Measurements from ENCODE around the gene PRAMEF18.
"Not testable (repeated sequence)": the region's sequence is repeated elsewhere in the genome, so short reads cannot be mapped to it uniquely, and the experiment has no call there.

The PRAMEF18 gene

GRCh38 chr1:13231061-13231750 is 5.3 kb upstream of the PRAMEF18 start:
- not testable (repeated sequence) for H3K27ac ChIP-seq (ENCODE audit: poor library complexity, severe bottlenecking); H3K27me3 ChIP-seq (ENCODE audit: insufficient read depth, poor library complexity, severe bottlenecking); H3K4me3 ChIP-seq (ENCODE audit: severe bottlenecking); H3K36me3 ChIP-seq (ENCODE audit: low read depth); H3K9me3 ChIP-seq (ENCODE audit: severe bottlenecking); ATAC-seq (ENCODE audit: low read depth); DNase-seq (ENCODE audit: low spot score); H3K4me1 ChIP-seq (ENCODE audit: insufficient read depth, poor library complexity, severe bottlenecking)

- H3K4me3 ChIP-seq (ENCODE audit: severe bottlenecking); H3K36me3 ChIP-seq (ENCODE audit: low read depth); ATAC-seq (ENCODE audit: low read depth); H3K27ac ChIP-seq (ENCODE audit: poor library complexity, severe bottlenecking); DNase-seq (ENCODE audit: low spot score); H3K27me3 ChIP-seq (ENCODE audit: insufficient read depth, poor library complexity, severe bottlenecking); H3K4me1 ChIP-seq (ENCODE audit: insufficient read depth, poor library complexity, severe bottlenecking); H3K9me3 ChIP-seq (ENCODE audit: severe bottlenecking): not testable (repeated sequence)
These were observed 4.6 kb upstream of the PRAMEF18 start for GRCh38 chr1:13230601-13231000.

DNA sequence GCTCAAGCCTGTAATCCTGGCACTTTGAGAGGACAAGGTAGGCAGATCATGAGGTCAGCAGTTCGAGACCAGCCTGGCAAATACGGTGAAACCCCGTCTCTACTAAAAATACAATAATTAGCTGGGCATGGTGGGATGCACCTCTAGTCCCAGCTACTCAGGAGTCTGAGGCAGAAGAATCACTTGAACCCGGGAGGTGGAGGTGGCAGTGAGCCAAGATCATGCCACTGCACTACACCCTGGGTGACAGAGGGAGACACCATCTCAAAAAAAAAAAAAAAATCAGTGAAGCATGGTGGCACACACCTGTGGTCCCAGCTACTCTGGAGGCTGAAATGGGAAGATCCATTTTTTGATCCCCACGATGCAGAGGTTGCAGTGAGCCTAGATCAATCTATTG is 4.1 kb upstream of the PRAMEF18 start:
- H3K4me1 ChIP-seq (ENCODE audit: insufficient read depth, poor library complexity, severe bottlenecking); H3K36me3 ChIP-seq (ENCODE audit: low read depth); DNase-seq (ENCODE audit: low spot score); H3K27me3 ChIP-seq (ENCODE audit: insufficient read depth, poor library complexity, severe bottlenecking); H3K27ac ChIP-seq (ENCODE audit: poor library complexity, severe bottlenecking); H3K9me3 ChIP-seq (ENCODE audit: severe bottlenecking); ATAC-seq (ENCODE audit: low read depth); H3K4me3 ChIP-seq (ENCODE audit: severe bottlenecking): not testable (repeated sequence)

DNA sequence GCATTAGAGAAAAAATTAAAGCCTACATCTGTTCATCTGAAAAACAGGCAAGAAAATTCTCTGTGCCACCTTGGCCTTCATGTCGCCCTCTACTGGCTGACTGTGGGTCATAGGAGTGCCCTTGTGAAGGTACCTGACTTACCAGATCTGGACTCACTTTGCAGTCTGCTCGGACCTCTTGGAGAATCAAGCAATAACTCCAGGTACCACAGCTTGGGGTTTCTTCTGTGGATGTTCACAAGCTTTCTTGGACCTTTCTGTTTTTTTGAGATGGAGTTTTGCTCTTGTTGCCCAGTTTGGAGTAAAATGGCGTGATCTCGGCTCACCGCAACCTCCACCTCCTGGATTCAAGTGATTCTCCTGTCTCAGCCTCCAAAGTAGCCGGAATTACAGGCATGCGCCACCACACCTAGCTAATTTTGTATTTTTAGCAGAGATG is 2.4 kb upstream of the PRAMEF18 start:
- TF ChIP-seq CTCF (IDR thresholded peaks at IDR 0.05; ENCODE audit: poor library complexity, severe bottlenecking), result peak; percentile 43
- Histone ChIP-seq H3K9me3 (ENCODE audit: severe bottlenecking) (peaks cover under 1% of the 10 kb centered on the region), H3K4me3 (ENCODE audit: severe bottlenecking) (no peak overlapping the region), H3K36me3 (ENCODE audit: low read depth) (no peaks in the 10 kb centered on the region), H3K27ac (ENCODE audit: poor library complexity, severe bottlenecking) (no peak overlapping the region), H3K4me1 (ENCODE audit: insufficient read depth, poor library complexity, severe bottlenecking) (no peaks in the 10 kb centered on the region), H3K27me3 (ENCODE audit: insufficient read depth, poor library complexity, severe bottlenecking) (no peaks in the 10 kb centered on the region)
- no peak for ATAC-seq (ENCODE audit: low read depth)
- no peak for DNase-seq (ENCODE audit: low spot score)

- not testable (repeated sequence) for H3K36me3 ChIP-seq (ENCODE audit: low read depth); H3K9me3 ChIP-seq (ENCODE audit: severe bottlenecking); ATAC-seq (ENCODE audit: low read depth); H3K4me1 ChIP-seq (ENCODE audit: insufficient read depth, poor library complexity, severe bottlenecking); H3K4me3 ChIP-seq (ENCODE audit: severe bottlenecking); DNase-seq (ENCODE audit: low spot score); H3K27ac ChIP-seq (ENCODE audit: poor library complexity, severe bottlenecking); H3K27me3 ChIP-seq (ENCODE audit: insufficient read depth, poor library complexity, severe bottlenecking)
These were observed 1.5 kb upstream of the PRAMEF18 start for GRCh38 chr1:13227271-13228055.

- no peak for DNase-seq (ENCODE audit: low spot score)
- Histone ChIP-seq H3K4me3 (ENCODE audit: severe bottlenecking) (no peak overlapping the region), H3K27ac (ENCODE audit: poor library complexity, severe bottlenecking) (no peak overlapping the region), H3K9me3 (ENCODE audit: severe bottlenecking) (no peaks in the 10 kb centered on the region), H3K27me3 (ENCODE audit: insufficient read depth, poor library complexity, severe bottlenecking) (no peaks in the 10 kb centered on the region), H3K4me1 (ENCODE audit: insufficient read depth, poor library complexity, severe bottlenecking) (no peaks in the 10 kb centered on the region), H3K36me3 (ENCODE audit: low read depth) (no peaks in the 10 kb centered on the region)
- no peak for ATAC-seq (ENCODE audit: low read depth)
- no peak for TF ChIP-seq CTCF (IDR thresholded peaks at IDR 0.05; ENCODE audit: poor library complexity, severe bottlenecking)
These were observed 1.4 kb downstream of the PRAMEF18 start for GRCh38 chr1:13224480-13225060.

DNA sequence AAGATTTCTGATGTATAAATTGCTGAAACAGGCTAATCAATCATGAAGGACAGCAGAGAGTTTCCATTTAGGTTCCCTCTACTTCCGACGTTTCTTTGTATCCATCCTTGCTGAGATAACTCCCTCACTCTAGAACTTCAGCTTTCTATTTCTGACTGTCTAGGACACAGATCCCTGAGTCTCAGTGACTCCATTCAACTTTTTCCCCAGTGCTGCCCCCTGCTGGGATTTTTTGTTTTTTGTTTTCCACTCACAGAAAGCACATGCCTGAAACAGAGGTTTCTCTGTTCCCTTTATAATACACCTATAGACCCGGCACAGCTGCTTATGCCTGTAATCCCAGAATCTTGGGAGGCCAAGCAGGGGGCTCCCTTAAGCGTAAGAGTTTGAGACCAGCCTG is 3.2 kb downstream of the PRAMEF18 start:
- H3K27me3 ChIP-seq (ENCODE audit: insufficient read depth, poor library complexity, severe bottlenecking); DNase-seq (ENCODE audit: low spot score); H3K4me1 ChIP-seq (ENCODE audit: insufficient read depth, poor library complexity, severe bottlenecking); ATAC-seq (ENCODE audit: low read depth); H3K4me3 ChIP-seq (ENCODE audit: severe bottlenecking); H3K27ac ChIP-seq (ENCODE audit: poor library complexity, severe bottlenecking); H3K9me3 ChIP-seq (ENCODE audit: severe bottlenecking); H3K36me3 ChIP-seq (ENCODE audit: low read depth): not testable (repeated sequence)

GRCh38 chr1:13219203-13219602 is 6.8 kb downstream of the PRAMEF18 start:
- not testable (repeated sequence) for H3K4me1 ChIP-seq (ENCODE audit: insufficient read depth, poor library complexity, severe bottlenecking); ATAC-seq (ENCODE audit: low read depth); DNase-seq (ENCODE audit: low spot score); H3K27me3 ChIP-seq (ENCODE audit: insufficient read depth, poor library complexity, severe bottlenecking); H3K27ac ChIP-seq (ENCODE audit: poor library complexity, severe bottlenecking); H3K36me3 ChIP-seq (ENCODE audit: low read depth); H3K4me3 ChIP-seq (ENCODE audit: severe bottlenecking); H3K9me3 ChIP-seq (ENCODE audit: severe bottlenecking)

- not testable (repeated sequence) for H3K4me3 ChIP-seq (ENCODE audit: severe bottlenecking); ATAC-seq (ENCODE audit: low read depth); H3K27me3 ChIP-seq (ENCODE audit: insufficient read depth, poor library complexity, severe bottlenecking); DNase-seq (ENCODE audit: low spot score); H3K4me1 ChIP-seq (ENCODE audit: insufficient read depth, poor library complexity, severe bottlenecking); H3K36me3 ChIP-seq (ENCODE audit: low read depth); H3K27ac ChIP-seq (ENCODE audit: poor library complexity, severe bottlenecking); H3K9me3 ChIP-seq (ENCODE audit: severe bottlenecking)
These were observed 9.3 kb downstream of the PRAMEF18 start for GRCh38 chr1:13216619-13217018.
